HL-60 (cell line): ENCODE measurements around the gene MAST3.

Experiments used
- DNase-seq, 2 experiments: peaks; one replicate each; pipeline ENCODE4 v3.0.0-alpha.2; 2010 to 2020; ENCODE audit warnings: low read depth in 1 of 2, low spot score in 1 of 2
- H3K27ac ChIP-seq: fragments of 250-450 bp; sonication (Bioruptor Pico); replicated peaks from 2 replicates; pipeline ENCODE4 v1.5.1; 2020; ENCODE audit warnings: mild to moderate bottlenecking, moderate library complexity
- H3K27me3 ChIP-seq: fragments of 250-450 bp; sonication (Bioruptor Pico); 2 replicates; pipeline ENCODE4 v1.5.1; 2021; ENCODE audit warnings: mild to moderate bottlenecking, moderate library complexity; ENCODE audit not compliant: insufficient read depth, poor library complexity, severe bottlenecking
- H3K4me3 ChIP-seq: replicated peaks from 2 replicates; pipeline ENCODE4 v1.5.1; 2011; ENCODE audit warnings: mild to moderate bottlenecking, control low read depth, low read length; ENCODE audit not compliant: insufficient read depth
- CTCF ChIP-seq: IDR thresholded peaks from one replicate; pipeline ENCODE4 v1.5.1; 2011; ENCODE audit warnings: low read length, control low read depth, inconsistent platforms; ENCODE audit not compliant: insufficient read depth
- GABPA ChIP-seq: IDR thresholded peaks from 2 replicates; pipeline ENCODE4 v1.6.1; 2012; ENCODE audit warnings: low read depth
- POLR2AphosphoS5 ChIP-seq: IDR thresholded peaks from 2 replicates; pipeline ENCODE4 v1.6.1; 2012; ENCODE audit warnings: low read depth
- REST ChIP-seq: IDR thresholded peaks from 2 replicates; pipeline ENCODE4 v1.6.1; 2012; ENCODE audit warnings: low read depth; ENCODE audit not compliant: insufficient replicate concordance
- SPI1 ChIP-seq: IDR thresholded peaks from 2 replicates; pipeline ENCODE4 v1.6.1; 2012; ENCODE audit warnings: low read depth, mild to moderate bottlenecking, borderline replicate concordance

Gene MAST3

GRCh38 chr19:18128805-18129204 lies 31.2 kb downstream of the MAST3 start:
- TF ChIP-seq GABPA (no peak), REST (no peak), POLR2AphosphoS5 (no peak), SPI1 (no peak), CTCF (no peak)
- H3K27me3 ChIP-seq = no peaks in the 10 kb centered on the region

GRCh38 chr19:18130523-18131242 lies 33.1 kb downstream of the MAST3 start:
- Histone ChIP-seq H3K27ac (no peak overlapping the region), H3K27me3 (no peaks in the 10 kb centered on the region), H3K4me3 (no peak overlapping the region)
- DNase-seq = no peak
- no peak for TF ChIP-seq REST
- TF ChIP-seq CTCF = no peak
- TF ChIP-seq SPI1 = no peak
- TF ChIP-seq POLR2AphosphoS5 = no peak
- no peak for TF ChIP-seq GABPA

More at GRCh38 chr19:18128805-18129204, 31.2 kb downstream of the MAST3 start:
- peak overlapping the region; percentile 75 for H3K27ac ChIP-seq
- DNase-seq = no peak
- no peak overlapping the region for H3K4me3 ChIP-seq

- Histone ChIP-seq H3K27me3 (no peaks in the 10 kb centered on the region), H3K4me3 (no peak overlapping the region), H3K27ac (no peak overlapping the region)
- TF ChIP-seq REST = no peak
- TF ChIP-seq SPI1 = no peak
- no peak for TF ChIP-seq GABPA
- no peak for TF ChIP-seq POLR2AphosphoS5
- no peak for TF ChIP-seq CTCF
- DNase-seq = no peak
These were observed 34.4 kb downstream of the MAST3 start for GRCh38 chr19:18131841-18132596.
